Heart left ventricle (tissue), 16 donors: ENCODE measurements around the gene PARD6A. TPM values are rescaled to one million over a fixed set of nuclear protein-coding genes. Genes with fewer than 3 reads are reported as not detected.

Experiments used
- ATAC-seq, 4 donors: fragments of 200-7000 bp; cut with Tn5 transposase; one replicate each; pipeline ENCODE4 v1.9.1; 2020 to 2022; ENCODE audit warnings: moderate library complexity in 4 of 4, mild to moderate bottlenecking in 3 of 4, moderate number of reproducible peaks in 1 of 4
- DNase-seq, 5 donors: peaks; one replicate each; pipeline ENCODE4 v3.0.0-alpha.2; 2020
- H3K27ac ChIP-seq, 12 donors: fragments of 200-600 bp; sonication (generic) in 4 of 12; one replicate each; pipeline versions ENCODE4 v1.5.0 to v1.8.0; 2016 to 2022; ENCODE audit warnings: mild to moderate bottlenecking in 2 of 12
- H3K27me3 ChIP-seq, 9 donors: fragments of 200-600 bp; sonication (generic) in 2 of 9; one replicate each; pipeline versions ENCODE4 v1.5.1 to v1.8.0; 2016 to 2022; ENCODE audit warnings: mild to moderate bottlenecking in 3 of 9
- H3K36me3 ChIP-seq, 9 donors: fragments of 200-600 bp; sonication (generic) in 2 of 9; one replicate each; pipeline versions ENCODE4 v1.5.0 to v1.8.0; 2018 to 2022; ENCODE audit warnings: mild to moderate bottlenecking in 2 of 9
- H3K4me1 ChIP-seq, 12 donors: fragments of 200-600 bp; sonication (generic) in 4 of 12; one replicate each; pipeline versions ENCODE4 v1.5.0 to v1.8.0; 2016 to 2022; ENCODE audit warnings: mild to moderate bottlenecking in 3 of 12
- H3K4me3 ChIP-seq, 12 donors: fragments of 200-600 bp; sonication (generic) in 4 of 12; one replicate each; pipeline versions ENCODE4 v1.5.0 to v1.8.0; 2017 to 2022; ENCODE audit warnings: mild to moderate bottlenecking in 9 of 12, moderate library complexity in 4 of 12
- H3K9me3 ChIP-seq, 12 donors: fragments of 200-600 bp; sonication (generic) in 4 of 12; one replicate each; pipeline versions ENCODE4 v1.5.0 to v1.8.0; 2016 to 2022; ENCODE audit warnings: mild to moderate bottlenecking in 1 of 12
- CTCF ChIP-seq, 12 donors: fragments of 200-600 bp; sonication (generic) in 4 of 12; IDR thresholded peaks; one replicate each; pipeline versions ENCODE4 v1.5.0 to v1.8.0; 2018 to 2022; ENCODE audit warnings: antibody characterized with exemption in 12 of 12, mild to moderate bottlenecking in 5 of 12
- POLR2A ChIP-seq, 2 donors: fragments of 450-650 bp; IDR thresholded peaks; one replicate each; pipeline ENCODE4 v1.6.1; 2017; ENCODE audit warnings: antibody characterized with exemption in 2 of 2, mild to moderate bottlenecking in 2 of 2, moderate library complexity in 2 of 2
- WGBS, 4 donors: extraction: QIAGEN DNeasy Blood & Tissue Kit in 2 of 4; methylation state at CpG; one replicate each; pipeline versions ENCODE4 v1.1.5 to v1.1.7; 2013 to 2018; 5-methylcytosine and 5-hydroxymethylcytosine counted together
- intact Hi-C, 10 donors: fragments of 100-400 bp; cut with DNase I; formaldehyde crosslinking; loops; one replicate each; pipeline versions ENCODE4 v1.11.1 to v1.14.2; 2022
- polyA plus RNA-seq, 2 donors: library from polyadenylated mRNA; stranded (reverse); fragments of 200-250 nt; gene quantifications; one replicate each; pipeline ENCODE4 v1.2.3, GENCODE V29; 2013
- total RNA-seq, 9 donors: library from RNA; depleted of rRNA in 2 of 9; stranded (reverse); fragments of >200 nt in 2 of 9; fragmentation: NEBNext Ultra II Directional in 3 of 9; extraction: Animal tissue kit (Norgen Biotek cat#: 25700) in 3 of 9; gene quantifications; one replicate each; pipeline versions ENCODE4 v1.1.0 to v1.2.4, GENCODE V29; 2016 to 2023
- donor health status: ischemic (EF 13 %, LVEDD 7.1; RV severe dilation, severe dysfunction).
- donor health status: healthy with polysubstance abuse.
- donor health status: DM: no; HTN: yes; CAD: no.
- donor health status: DM: no; HTN: no; CAD: no.
- donor health status: ischemic (EF 25% LVEDD 6.9; RV normal size, moderate dysfunction).
- donor health status: ischemic (EF 25% LVEDD 5.7; RV mildly dilated, moderate dysfunction).
- donor health status: healthy.
- donor health status: DM: yes; HTN: yes; CAD: no.
- donor health status: ischemic (EF 35%, LVEDD 5.7; RV mildly dilated, moderate dysfunction).
- donor health status: nonischemic (EF 11% LVEDD 7.7; RV severe dilation, severe dysfunction).
- donor health status: DM: yes; HTN: yes; CAD: no.
- donor health status: PGD.
- donor health status: ischemic (EF 29% LVEDD 5.4; RV normal size, mild dysfunction).
- donor health status: nonischemic (EF 23%, LVEDD 6.1; RV moderate dilation, normal function).

Gene PARD6A
- total and polyA plus RNA-seq, 11 donors = 1.7 to 7.0 (median 2.9) TPM

DNA sequence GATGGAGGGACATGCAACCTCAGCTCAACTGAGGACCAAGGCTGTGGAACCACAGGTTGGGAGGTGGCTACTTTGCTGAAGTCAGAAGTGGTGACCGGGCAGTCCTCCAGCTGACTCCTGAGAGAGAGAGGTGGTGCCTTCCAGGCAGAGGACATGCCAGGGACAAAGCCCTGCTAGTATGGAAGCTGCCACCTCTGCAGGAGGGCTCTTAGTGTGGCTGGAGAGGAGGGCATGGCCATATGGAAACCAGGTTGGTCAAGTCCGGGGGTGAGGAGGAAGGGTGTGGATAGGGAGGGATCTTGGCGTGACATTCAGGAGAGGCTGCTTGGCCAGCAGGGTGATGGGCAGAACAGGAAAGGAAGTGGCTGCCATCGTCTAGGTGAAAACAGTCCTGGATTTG lies 11.5 kb downstream of the PARD6A start:
- Histone ChIP-seq H3K36me3 (peaks cover 0 to 7% (median 0%) of the 10 kb centered on the region in 9 donors), H3K9me3 (no peaks in the 10 kb centered on the region), H3K27me3 (no peaks in the 10 kb centered on the region), H3K27ac (peak overlapping the region in 6 of 12 donors; percentile 61 to 91 (median 78)), H3K4me3 (no peak overlapping the region), H3K4me1 (peaks cover 8 to 51% (median 32%) of the 10 kb centered on the region in 12 donors)
- no peak for ATAC-seq
- WGBS, 4 donors = 27 to 41% (median 33%) methylated on average over 4 of the region's 4 CpGs
- peak in 1 of 5 donors; percentile 60 for DNase-seq
- intact Hi-C loops = loop anchor here in 9 of 10 donors (2.0 to 10.0 kb wide), 14 partner anchors 45 to 392 kb away; partner anchors contain the start of genes RANBP10 (in 7 of the 9), TSNAXIP1 (in 7 of the 9), GFOD2 (in 4 of the 9) and DDX28 (in 1 of the 9)
- TF ChIP-seq CTCF (IDR thresholded peaks at IDR 0.05) (no peak), POLR2A (IDR thresholded peaks at IDR 0.05) (no peak)

DNA sequence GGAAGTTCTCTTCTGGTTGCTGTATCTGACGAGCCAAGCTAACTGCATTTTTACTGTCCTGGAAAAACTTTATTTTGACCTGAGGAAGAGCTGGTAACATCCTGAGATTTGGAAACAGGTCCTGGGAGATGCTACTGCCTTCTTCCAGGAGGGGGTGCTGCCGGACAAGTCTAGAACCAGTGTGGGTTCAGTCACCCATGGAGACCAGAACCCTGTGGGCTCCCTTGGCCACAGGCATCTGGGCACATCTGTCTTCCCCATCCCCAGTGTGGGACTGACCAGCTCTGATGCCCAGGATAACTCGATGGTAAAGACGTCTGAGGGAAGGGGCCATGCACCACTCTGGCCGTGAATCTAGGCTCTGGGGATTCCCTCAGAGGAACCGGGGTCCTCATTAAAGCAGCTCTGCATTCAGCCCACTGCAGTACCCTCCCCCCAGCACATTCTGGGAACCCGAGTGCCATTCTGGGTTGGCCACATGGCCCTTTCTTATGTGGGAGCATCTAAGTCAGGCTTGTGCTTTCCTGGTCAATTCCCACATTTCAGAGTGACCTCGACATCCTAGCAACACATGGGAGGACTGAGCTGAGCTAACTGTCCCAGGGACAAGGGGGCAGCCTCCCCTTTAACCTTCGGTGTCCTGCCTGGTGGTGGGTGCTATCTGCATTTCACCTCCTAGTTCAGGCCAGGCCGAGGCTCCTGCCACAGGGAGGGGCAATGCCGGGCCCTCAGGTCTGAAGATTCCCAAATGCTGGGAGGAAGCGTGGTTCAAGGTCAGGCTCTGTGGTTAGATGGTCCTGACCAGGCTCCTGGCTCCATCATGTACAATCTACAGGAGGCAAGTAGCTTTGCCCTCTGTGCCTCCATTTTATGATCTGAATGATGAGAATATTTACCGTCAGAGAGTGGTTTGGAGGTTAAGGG lies 12.2 kb downstream of the PARD6A start:
- 47 to 60% (median 52%) methylated on average over 10 to 13 of the region's 13 CpGs for WGBS, 4 donors
- ATAC-seq = peak; percentile 36 to 69 (median 53)
- Histone ChIP-seq H3K36me3 (peaks cover 0 to 7% (median 0%) of the 10 kb centered on the region in 9 donors), H3K27ac (peak overlapping the region; percentile 47 to 91 (median 76)), H3K9me3 (no peaks in the 10 kb centered on the region), H3K4me3 (peak overlapping the region in 1 of 12 donors; percentile 12), H3K4me1 (peaks cover 8 to 45% (median 26%) of the 10 kb centered on the region in 12 donors), H3K27me3 (no peaks in the 10 kb centered on the region)
- peak; percentile 65 to 83 (median 76) for TF ChIP-seq CTCF (IDR thresholded peaks at IDR 0.05)
- TF ChIP-seq POLR2A (IDR thresholded peaks at IDR 0.05) = no peak
- peak in 4 of 5 donors; percentile 62 to 75 (median 75) for DNase-seq
- intact Hi-C loops = loop anchor here in 9 of 10 donors (1.0 to 10.0 kb wide), 15 partner anchors 44 to 392 kb away; partner anchors contain the start of genes RANBP10 (in 7 of the 9), TSNAXIP1 (in 7 of the 9), GFOD2 (in 5 of the 9) and DDX28 (in 1 of the 9)

- DNase-seq (peak; percentile 79 to 87 (median 82)), ATAC-seq (peak; percentile 51 to 84 (median 60))
- Histone ChIP-seq H3K9me3 (no peaks in the 10 kb centered on the region), H3K4me1 (peaks cover 8 to 40% (median 23%) of the 10 kb centered on the region in 12 donors), H3K36me3 (peaks cover 0 to 7% (median 0%) of the 10 kb centered on the region in 9 donors), H3K27me3 (no peaks in the 10 kb centered on the region), H3K27ac (peak overlapping the region; percentile 47 to 91 (median 76)), H3K4me3 (peak overlapping the region in 1 of 12 donors; percentile 12)
- 43 to 53% (median 48%) methylated on average over 20 to 21 of the region's 21 CpGs for WGBS, 4 donors
- intact Hi-C loops = loop anchor here in 9 of 10 donors (1.0 to 10.0 kb wide), 15 partner anchors 43 to 391 kb away; partner anchors contain the start of genes RANBP10 (in 7 of the 9), TSNAXIP1 (in 7 of the 9), GFOD2 (in 5 of the 9) and DDX28 (in 1 of the 9)
- no peak for TF ChIP-seq CTCF (IDR thresholded peaks at IDR 0.05)
- no peak for TF ChIP-seq POLR2A (IDR thresholded peaks at IDR 0.05)
Observed at GRCh38 chr16:67673712-67674580, 13.2 kb downstream of the PARD6A start.
